Measurements from ENCODE around the gene JARID2. TPM values are rescaled to one million over a fixed set of nuclear protein-coding genes. Genes with fewer than 3 reads are reported as not detected.

JARID2 gene

Small RNAs within 50 kb of the gene (small RNA-seq; reads per million reads assigned to genes)
- gene RF00001 (ENCODE audit: low read depth) (not detected), gene RNU6-522P (ENCODE audit: low read depth) (not detected), gene RNU6-645P (ENCODE audit: low read depth) (not detected)

Data from mesenchymal stem cell (in vitro differentiated cells and primary cell).